ENCODE measurements around the gene SCUBE2. TPM values are rescaled to one million over a fixed set of nuclear protein-coding genes. Genes with fewer than 3 reads are reported as not detected.

SCUBE2 gene
- total RNA-seq, 1 donor from 2014 or later, result 7.1 TPM

DNA sequence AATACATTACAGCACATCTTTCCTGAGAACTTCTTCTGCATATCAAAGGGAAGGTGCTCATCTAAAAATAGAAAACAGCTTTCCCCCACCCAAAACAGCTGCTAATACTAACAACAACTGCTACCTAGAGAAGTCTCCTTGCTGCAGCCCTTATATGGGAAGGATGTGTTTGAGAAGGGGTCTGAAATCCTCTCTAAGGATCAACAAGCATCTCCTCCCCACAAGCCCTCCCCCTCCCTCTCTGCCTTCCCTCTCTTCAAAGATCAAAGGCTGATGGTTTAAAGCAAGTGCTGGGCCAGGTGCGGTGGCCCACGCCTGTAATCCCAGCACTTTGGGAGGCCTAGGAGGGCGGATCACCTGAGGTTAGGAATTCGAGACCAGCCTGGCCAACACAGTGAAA lies 33.5 kb downstream of the SCUBE2 start:
- DNase-seq (no peak), ATAC-seq (no peak)
- Histone ChIP-seq H3K4me1 (no peaks in the 10 kb centered on the region), H3K9me3 (no peaks in the 10 kb centered on the region), H3K4me3 (no peak overlapping the region), H3K36me3 (no peaks in the 10 kb centered on the region), H3K27ac (no peak overlapping the region), H3K27me3 (ENCODE audit: low read depth) (no peaks in the 10 kb centered on the region)
- intact Hi-C loops (cut with DNase I), result no loop called here
- TF ChIP-seq, protein P1, sequence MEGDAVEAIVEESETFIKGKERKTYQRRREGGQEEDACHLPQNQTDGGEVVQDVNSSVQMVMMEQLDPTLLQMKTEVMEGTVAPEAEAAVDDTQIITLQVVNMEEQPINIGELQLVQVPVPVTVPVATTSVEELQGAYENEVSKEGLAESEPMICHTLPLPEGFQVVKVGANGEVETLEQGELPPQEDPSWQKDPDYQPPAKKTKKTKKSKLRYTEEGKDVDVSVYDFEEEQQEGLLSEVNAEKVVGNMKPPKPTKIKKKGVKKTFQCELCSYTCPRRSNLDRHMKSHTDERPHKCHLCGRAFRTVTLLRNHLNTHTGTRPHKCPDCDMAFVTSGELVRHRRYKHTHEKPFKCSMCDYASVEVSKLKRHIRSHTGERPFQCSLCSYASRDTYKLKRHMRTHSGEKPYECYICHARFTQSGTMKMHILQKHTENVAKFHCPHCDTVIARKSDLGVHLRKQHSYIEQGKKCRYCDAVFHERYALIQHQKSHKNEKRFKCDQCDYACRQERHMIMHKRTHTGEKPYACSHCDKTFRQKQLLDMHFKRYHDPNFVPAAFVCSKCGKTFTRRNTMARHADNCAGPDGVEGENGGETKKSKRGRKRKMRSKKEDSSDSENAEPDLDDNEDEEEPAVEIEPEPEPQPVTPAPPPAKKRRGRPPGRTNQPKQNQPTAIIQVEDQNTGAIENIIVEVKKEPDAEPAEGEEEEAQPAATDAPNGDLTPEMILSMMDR (IDR thresholded peaks at IDR 0.05), result no peak

DNA sequence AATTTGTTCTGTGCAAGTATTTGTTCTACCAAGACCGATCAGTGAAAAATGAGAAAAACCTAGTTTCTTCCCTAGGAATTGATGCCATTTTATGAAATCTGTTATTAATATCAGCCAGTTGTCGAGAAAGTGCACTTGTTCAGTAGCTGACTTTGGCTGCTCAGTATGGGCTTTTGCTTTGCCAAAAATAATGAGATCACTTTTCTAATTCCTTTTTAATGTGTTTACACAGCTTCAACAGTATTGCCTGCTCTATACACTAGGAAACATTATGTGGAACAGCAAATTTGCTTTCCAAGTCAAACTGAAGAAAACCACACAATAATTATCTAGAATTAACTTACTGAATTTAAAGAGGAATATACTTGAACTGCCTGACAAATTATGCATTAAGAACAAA lies 34.4 kb downstream of the SCUBE2 start:
- TF ChIP-seq, protein P1 (IDR thresholded peaks at IDR 0.05), result no peak
- Histone ChIP-seq H3K4me3 (no peak overlapping the region), H3K4me1 (no peaks in the 10 kb centered on the region), H3K36me3 (no peaks in the 10 kb centered on the region), H3K9me3 (no peaks in the 10 kb centered on the region), H3K27me3 (ENCODE audit: low read depth) (no peaks in the 10 kb centered on the region), H3K27ac (no peak overlapping the region)
- intact Hi-C loops (cut with DNase I), result no loop called here
- DNase-seq (no peak), ATAC-seq (no peak)

DNA sequence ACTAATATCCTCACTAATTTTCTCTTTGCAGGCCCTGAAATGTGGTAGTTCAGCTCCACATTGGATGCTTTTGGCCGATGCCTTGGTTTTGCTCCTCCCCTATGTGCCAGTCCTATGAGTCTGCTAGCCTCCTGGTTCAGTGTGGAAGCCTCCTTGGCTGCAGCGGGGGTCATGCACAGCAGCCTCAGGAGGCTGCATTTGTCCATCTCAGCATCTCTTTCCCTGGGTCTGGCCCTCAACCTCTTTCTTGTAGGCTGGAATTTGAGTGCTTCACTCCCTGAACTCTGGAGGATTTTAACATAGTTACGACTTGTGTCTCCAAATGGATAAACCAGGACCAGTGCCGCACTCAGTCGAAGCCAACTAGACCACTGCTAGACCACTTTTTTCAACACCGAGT lies 34.9 kb downstream of the SCUBE2 start:
- intact Hi-C loops (cut with DNase I), result no loop called here
- Histone ChIP-seq H3K9me3 (no peaks in the 10 kb centered on the region), H3K4me3 (no peak overlapping the region), H3K27ac (no peak overlapping the region), H3K36me3 (no peaks in the 10 kb centered on the region), H3K27me3 (ENCODE audit: low read depth) (no peaks in the 10 kb centered on the region), H3K4me1 (no peaks in the 10 kb centered on the region)
- ATAC-seq, result no peak
- no peak for DNase-seq
- TF ChIP-seq, protein P1 (IDR thresholded peaks at IDR 0.05), result no peak

DNA sequence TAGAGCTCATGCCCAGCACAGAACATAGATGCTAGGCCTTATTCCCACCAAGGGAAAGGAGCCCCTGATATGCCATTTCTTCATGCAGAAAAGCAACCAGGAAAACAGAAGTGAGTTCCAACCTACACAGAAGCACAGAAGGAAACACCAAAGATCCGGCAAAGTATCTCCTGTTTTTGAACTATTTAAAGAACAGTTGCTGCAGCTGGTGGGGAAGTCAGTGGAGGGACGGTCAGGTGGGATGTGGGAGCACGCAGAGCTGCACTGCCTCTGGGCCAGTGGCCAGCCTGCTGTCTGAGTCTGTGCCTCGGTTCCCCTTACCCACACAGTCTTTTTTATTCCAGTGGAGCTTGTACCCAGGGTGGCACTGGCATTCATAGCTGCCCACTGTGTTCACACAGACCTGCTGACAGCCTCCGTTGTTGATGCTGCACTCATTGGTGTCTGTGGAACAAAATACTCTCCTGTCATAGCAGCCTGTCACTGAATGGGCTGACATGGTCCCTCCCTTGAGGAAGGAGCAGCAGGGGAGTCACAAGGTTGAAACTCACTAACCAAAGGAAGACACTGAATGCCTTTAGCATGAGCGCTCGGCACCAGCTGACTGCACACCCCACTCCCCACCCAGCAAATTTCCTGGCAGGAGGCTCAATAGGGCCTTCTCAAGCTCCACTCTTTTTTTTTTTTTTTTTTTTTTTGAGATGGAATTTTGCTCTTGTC lies 37.9 kb downstream of the SCUBE2 start:
- Histone ChIP-seq H3K4me1 (peaks cover 3% of the 10 kb centered on the region), H3K27ac (no peak overlapping the region), H3K36me3 (no peaks in the 10 kb centered on the region), H3K27me3 (ENCODE audit: low read depth) (no peaks in the 10 kb centered on the region), H3K4me3 (no peak overlapping the region), H3K9me3 (no peaks in the 10 kb centered on the region)
- no peak for ATAC-seq
- DNase-seq, result no peak
- TF ChIP-seq, protein P1 (IDR thresholded peaks at IDR 0.05), result no peak
- intact Hi-C loops (cut with DNase I), result no loop called here

DNA sequence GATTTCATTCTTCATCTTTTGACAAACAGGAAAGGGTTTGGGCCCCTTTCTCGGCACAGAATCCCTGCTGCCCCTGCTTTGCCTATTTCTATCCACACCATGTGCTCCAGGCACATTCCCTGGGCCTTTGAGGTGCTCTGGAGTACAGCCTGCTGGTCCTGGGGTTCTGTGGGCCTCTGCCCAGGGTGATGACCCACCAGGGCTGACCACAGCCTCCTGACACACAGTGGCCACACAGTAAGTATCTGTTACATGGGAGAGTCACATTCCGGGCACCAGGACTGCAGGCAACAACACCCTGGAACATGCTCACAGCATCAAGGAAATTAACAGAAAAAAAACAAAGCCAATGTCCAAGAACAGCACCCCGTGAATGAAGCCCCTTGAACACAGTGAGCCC lies 39.1 kb downstream of the SCUBE2 start:
- H3K27me3 ChIP-seq (ENCODE audit: low read depth), result no peaks in the 10 kb centered on the region
- DNase-seq (no peak), ATAC-seq (no peak)
- H3K36me3 ChIP-seq, result no peaks in the 10 kb centered on the region
- H3K4me1 ChIP-seq, result peaks cover 14% of the 10 kb centered on the region
- TF ChIP-seq, protein P1 (IDR thresholded peaks at IDR 0.05), result no peak
- no peak overlapping the region for H3K4me3 ChIP-seq
- no peaks in the 10 kb centered on the region for H3K9me3 ChIP-seq
- intact Hi-C loops (cut with DNase I), result no loop called here
- H3K27ac ChIP-seq, result no peak overlapping the region

Measured in lower lobe of right lung (tissue), 2 donors.